ENCODE results near the gene ACRV1. TPM values are rescaled to one million over a fixed set of nuclear protein-coding genes. Genes with fewer than 3 reads are reported as not detected.

ACRV1 gene
- polyA plus RNA-seq, 1 donor (not counting 4 experiments of a cell fraction or from before 2014, with no cell fraction given), result not detected

DNA sequence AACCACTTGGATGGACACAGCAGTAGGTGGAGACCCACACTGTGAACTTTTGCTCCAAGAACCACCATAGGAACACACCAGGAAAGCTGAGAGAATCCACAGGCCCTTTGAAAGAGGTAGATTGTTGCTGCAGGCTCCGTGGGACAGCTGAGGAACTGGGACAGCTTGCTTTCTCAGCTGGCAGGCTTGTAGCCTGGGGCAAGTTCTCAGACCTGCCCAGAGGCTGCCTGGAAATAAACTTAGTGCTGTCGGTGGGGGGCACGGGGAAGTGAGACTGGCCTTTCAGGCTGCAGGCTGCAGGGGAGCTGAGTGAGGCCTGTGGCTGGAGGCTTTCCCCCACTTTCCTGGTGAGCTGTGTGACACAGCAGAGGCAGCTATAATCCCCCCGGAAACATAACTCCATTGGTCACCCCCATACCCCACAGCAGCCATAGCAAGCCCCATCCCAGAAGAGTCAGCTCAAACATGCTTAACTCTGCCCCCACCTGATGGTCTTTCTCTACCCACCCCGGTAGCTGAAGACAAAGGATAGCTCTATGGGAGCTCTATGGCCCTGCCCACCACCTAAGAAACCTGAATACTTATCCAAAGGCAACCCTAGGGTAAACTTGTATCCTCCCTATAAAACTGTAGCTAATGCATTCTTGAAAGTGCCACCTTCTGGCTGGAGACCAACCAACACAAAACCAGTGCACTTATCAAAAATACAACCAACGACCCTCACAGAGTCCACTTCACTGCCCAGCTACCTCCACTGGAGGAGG is 21.4 kb upstream of the ACRV1 start:
- no peaks in the 10 kb centered on the region for H3K9me1 ChIP-seq (ENCODE audit: control insufficient read depth, extremely low read depth, insufficient read depth, low read length)
- no peak for FAIRE-seq
- H2AFZ ChIP-seq (ENCODE audit: control insufficient read depth, low read length), result no peak overlapping the region
- no peak for DNase-seq (ENCODE audit: low read depth, low spot score)
- H3K27ac ChIP-seq (ENCODE audit: control insufficient read depth, insufficient read depth, low read length), result no peak overlapping the region
- H3K9ac ChIP-seq (ENCODE audit: control insufficient read depth, extremely low read depth, insufficient read depth, low read length), result no peak overlapping the region
- H3K36me3 ChIP-seq (ENCODE audit: control insufficient read depth in 2 of 2, extremely low read depth in 1 of 2, insufficient read depth in 2 of 2, low read length in 2 of 2), result no peaks in the 10 kb centered on the region
- no peaks in the 10 kb centered on the region for H4K20me1 ChIP-seq (ENCODE audit: control insufficient read depth, extremely low read depth, insufficient read depth, low read length)
- H3K4me1 ChIP-seq (ENCODE audit: control insufficient read depth, extremely low read depth, insufficient read depth, low read length), result no peaks in the 10 kb centered on the region
- no peaks in the 10 kb centered on the region for H3K9me3 ChIP-seq (ENCODE audit: control insufficient read depth, low read depth, low read length)
- no peak overlapping the region for H3K4me3 ChIP-seq (ENCODE audit: control insufficient read depth in 2 of 3, extremely low read depth in 1 of 3, insufficient read depth in 2 of 3, low read depth in 1 of 3, low read length in 3 of 3)
- dilution Hi-C loops (cut with MboI; ENCODE audit: extremely low pct_ligation_motif_present, low sequenced_read_pairs), result no loop called here
- no peaks in the 10 kb centered on the region for H3K79me2 ChIP-seq (ENCODE audit: control insufficient read depth, insufficient read depth, low read length)
- H3K27me3 ChIP-seq (ENCODE audit: control insufficient read depth, extremely low read depth, insufficient read depth, low read length), result no peaks in the 10 kb centered on the region
- H3K4me2 ChIP-seq (ENCODE audit: control insufficient read depth, extremely low read depth, insufficient read depth, low read depth, low read length), result no peak overlapping the region
- TF ChIP-seq, protein P1, sequence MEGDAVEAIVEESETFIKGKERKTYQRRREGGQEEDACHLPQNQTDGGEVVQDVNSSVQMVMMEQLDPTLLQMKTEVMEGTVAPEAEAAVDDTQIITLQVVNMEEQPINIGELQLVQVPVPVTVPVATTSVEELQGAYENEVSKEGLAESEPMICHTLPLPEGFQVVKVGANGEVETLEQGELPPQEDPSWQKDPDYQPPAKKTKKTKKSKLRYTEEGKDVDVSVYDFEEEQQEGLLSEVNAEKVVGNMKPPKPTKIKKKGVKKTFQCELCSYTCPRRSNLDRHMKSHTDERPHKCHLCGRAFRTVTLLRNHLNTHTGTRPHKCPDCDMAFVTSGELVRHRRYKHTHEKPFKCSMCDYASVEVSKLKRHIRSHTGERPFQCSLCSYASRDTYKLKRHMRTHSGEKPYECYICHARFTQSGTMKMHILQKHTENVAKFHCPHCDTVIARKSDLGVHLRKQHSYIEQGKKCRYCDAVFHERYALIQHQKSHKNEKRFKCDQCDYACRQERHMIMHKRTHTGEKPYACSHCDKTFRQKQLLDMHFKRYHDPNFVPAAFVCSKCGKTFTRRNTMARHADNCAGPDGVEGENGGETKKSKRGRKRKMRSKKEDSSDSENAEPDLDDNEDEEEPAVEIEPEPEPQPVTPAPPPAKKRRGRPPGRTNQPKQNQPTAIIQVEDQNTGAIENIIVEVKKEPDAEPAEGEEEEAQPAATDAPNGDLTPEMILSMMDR (optimal IDR thresholded peaks at IDR 0.05 in 1 of 3, IDR thresholded peaks at IDR 0.05 in 1 of 3, conservative IDR thresholded peaks at IDR 0.05 in 1 of 3; ENCODE audit: extremely low read depth in 1 of 3, insufficient read depth in 2 of 3, low read length in 3 of 3), result no peak
- TF ChIP-seq EZH2 (IDR thresholded peaks at IDR 0.05; ENCODE audit: low read length), result no peak

DNA sequence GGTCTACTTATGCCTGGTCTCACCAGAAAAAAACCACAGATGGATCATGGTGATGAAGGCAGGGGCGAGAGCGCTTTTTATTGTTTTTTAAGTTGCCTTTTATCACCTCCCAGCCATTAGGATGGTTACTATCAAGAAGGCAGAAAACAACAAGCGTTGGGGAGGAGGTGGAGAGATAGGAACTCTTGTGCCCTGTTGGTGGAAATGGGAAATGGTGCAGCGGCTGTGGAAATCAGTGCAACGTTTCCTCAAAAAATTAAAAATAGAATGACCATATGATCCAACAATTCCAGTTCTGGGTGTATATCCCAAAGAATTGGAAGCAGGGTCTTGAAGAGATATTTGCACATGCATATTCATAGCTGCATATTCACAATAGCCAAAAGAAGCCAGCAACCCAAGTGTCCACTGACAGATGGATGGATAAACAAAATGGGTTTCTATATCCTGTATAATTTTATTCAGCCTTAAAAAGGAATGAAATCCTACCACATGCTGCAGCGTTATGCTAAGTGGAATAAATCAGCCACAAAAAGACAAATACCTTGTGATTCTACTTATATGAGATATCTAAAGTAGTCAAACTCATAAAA is 20.5 kb upstream of the ACRV1 start:
- Histone ChIP-seq H3K9me3 (ENCODE audit: control insufficient read depth, low read depth, low read length) (no peaks in the 10 kb centered on the region), H3K27ac (ENCODE audit: control insufficient read depth, insufficient read depth, low read length) (no peak overlapping the region), H3K36me3 (ENCODE audit: control insufficient read depth in 2 of 2, extremely low read depth in 1 of 2, insufficient read depth in 2 of 2, low read length in 2 of 2) (no peaks in the 10 kb centered on the region), H3K79me2 (ENCODE audit: control insufficient read depth, insufficient read depth, low read length) (no peaks in the 10 kb centered on the region), H3K27me3 (ENCODE audit: control insufficient read depth, extremely low read depth, insufficient read depth, low read length) (no peaks in the 10 kb centered on the region), H3K4me1 (ENCODE audit: control insufficient read depth, extremely low read depth, insufficient read depth, low read length) (no peaks in the 10 kb centered on the region), H3K9me1 (ENCODE audit: control insufficient read depth, extremely low read depth, insufficient read depth, low read length) (no peaks in the 10 kb centered on the region), H2AFZ (ENCODE audit: control insufficient read depth, low read length) (no peak overlapping the region), H3K4me2 (ENCODE audit: control insufficient read depth, extremely low read depth, insufficient read depth, low read depth, low read length) (no peak overlapping the region), H3K4me3 (ENCODE audit: control insufficient read depth in 2 of 3, extremely low read depth in 1 of 3, insufficient read depth in 2 of 3, low read depth in 1 of 3, low read length in 3 of 3) (no peak overlapping the region), H4K20me1 (ENCODE audit: control insufficient read depth, extremely low read depth, insufficient read depth, low read length) (no peaks in the 10 kb centered on the region), H3K9ac (ENCODE audit: control insufficient read depth, extremely low read depth, insufficient read depth, low read length) (no peak overlapping the region)
- DNase-seq (ENCODE audit: low read depth, low spot score), result no peak
- no peak for TF ChIP-seq EZH2 (IDR thresholded peaks at IDR 0.05; ENCODE audit: low read length)
- TF ChIP-seq, protein P1 (optimal IDR thresholded peaks at IDR 0.05 in 1 of 3, IDR thresholded peaks at IDR 0.05 in 1 of 3, conservative IDR thresholded peaks at IDR 0.05 in 1 of 3; ENCODE audit: extremely low read depth in 1 of 3, insufficient read depth in 2 of 3, low read length in 3 of 3), result no peak
- dilution Hi-C loops (cut with MboI; ENCODE audit: extremely low pct_ligation_motif_present, low sequenced_read_pairs), result no loop called here
- no peak for FAIRE-seq

All from keratinocyte (primary cell).